Inferior parietal cortex (tissue), 1 donor: Measurements from ENCODE around the gene CHST11.

Experiments
- DNase-seq: peaks from one replicate; pipeline ENCODE4 v3.0.0-alpha.2; 2016; ENCODE audit errors: extremely low spot score

CHST11 gene

GRCh38 chr12:104480826-104481440, 24.2 kb downstream of the CHST11 start:
- DNase-seq, result no peak

- no peak for DNase-seq
These were observed 25.4 kb downstream of the CHST11 start for GRCh38 chr12:104482113-104482512.

DNA sequence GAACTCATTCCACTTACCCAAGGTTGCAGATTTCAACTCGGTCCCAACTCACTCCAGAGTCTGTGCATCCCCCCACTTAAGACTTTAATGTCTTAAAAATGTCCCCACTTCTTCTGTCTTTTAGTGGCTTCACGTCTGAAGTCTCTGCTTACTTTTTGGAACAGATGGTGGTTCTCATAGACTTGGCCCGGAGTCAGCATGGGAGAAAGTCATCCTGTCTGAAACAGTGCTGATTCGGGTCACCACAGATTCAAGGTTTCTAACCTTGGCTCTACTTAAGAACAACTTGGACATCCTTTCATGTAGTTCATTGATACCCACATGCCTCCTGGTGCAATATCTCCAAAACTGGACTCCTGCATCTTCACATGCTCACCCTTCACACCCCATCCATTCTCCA, 26.0 kb downstream of the CHST11 start:
- DNase-seq, result no peak

DNA sequence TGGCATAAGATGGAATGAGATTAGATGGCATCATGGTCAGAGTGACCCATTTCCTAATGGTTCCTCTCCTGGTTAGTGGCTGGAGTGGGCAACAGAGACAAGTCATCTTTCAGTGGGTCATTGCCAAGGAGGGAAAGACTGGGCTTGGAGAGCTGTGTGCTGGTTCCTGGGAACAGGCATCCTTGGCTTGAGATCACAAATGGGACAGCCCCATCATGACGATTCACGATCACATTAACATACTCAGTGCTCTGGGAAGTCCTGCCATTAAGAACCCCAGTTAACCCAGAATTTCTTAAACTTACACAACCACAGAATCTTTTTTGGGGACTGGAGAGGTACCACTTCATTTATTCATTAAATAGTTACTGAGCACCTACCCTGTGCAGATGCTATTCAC, 27.3 kb downstream of the CHST11 start:
- no peak for DNase-seq

DNA sequence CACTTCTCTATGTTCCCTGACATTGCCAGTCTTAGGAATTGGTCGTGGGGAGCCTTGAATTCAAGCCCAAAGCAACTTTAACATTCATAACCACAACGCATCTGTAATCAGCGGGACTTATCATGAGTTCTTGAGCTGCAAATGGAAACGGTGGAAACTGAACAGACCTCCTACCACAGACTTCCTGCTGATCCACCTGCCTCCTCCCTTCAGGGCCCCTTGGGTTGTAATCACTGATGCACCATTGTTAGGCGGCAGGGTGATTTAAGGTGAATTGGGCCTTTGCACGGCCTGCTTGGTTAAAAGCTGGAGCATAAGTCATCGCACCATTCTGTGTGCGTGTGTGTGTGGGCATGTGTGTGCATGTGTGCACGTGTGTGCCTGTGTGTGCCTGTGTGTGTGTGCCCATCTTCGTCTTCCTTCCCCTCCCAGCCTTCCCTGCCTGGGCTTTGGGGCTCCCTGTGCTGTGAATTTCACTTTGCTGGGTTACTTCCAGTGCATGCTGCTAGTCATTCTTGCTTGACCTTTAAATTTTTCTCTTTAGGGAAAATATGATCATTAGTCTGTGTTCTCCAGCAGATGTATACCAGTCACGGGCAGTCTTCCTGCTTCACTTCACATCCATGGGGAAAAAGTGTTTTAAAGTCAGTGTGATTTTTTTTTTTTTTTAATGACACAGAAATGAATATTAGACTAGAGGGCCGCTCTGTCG, 29.1 kb downstream of the CHST11 start:
- DNase-seq, result no peak

GRCh38 chr12:104486363-104486750, 29.6 kb downstream of the CHST11 start:
- DNase-seq, result no peak

GRCh38 chr12:104486943-104487819, 30.4 kb downstream of the CHST11 start:
- no peak for DNase-seq

GRCh38 chr12:104488374-104488773, 31.6 kb downstream of the CHST11 start:
- no peak for DNase-seq

GRCh38 chr12:104490186-104490585, 33.4 kb downstream of the CHST11 start:
- no peak for DNase-seq

DNA sequence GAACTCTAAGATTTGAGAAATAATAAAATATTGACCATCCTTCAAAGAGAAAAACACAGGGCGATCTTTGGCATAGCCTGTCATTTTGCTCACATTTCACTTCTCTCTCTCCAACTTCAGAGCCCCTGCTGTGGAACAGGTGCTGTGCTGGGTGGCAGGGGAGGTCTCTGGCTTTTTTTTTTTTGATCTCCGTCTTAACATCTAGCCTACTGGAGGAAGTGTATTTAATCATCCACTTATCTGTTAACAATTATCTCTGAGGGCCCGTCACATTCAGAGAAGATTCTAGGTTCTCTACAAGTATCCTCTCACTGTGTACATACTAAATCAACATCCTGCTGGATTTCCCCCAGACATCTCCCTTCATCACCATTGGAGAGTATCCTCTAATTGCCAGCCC, 34.1 kb downstream of the CHST11 start:
- no peak for DNase-seq

GRCh38 chr12:104493496-104493895, 36.7 kb downstream of the CHST11 start:
- no peak for DNase-seq

- no peak for DNase-seq
These were observed 37.5 kb downstream of the CHST11 start for GRCh38 chr12:104494137-104494792.

GRCh38 chr12:104494793-104495158, 38.0 kb downstream of the CHST11 start:
- no peak for DNase-seq

DNA sequence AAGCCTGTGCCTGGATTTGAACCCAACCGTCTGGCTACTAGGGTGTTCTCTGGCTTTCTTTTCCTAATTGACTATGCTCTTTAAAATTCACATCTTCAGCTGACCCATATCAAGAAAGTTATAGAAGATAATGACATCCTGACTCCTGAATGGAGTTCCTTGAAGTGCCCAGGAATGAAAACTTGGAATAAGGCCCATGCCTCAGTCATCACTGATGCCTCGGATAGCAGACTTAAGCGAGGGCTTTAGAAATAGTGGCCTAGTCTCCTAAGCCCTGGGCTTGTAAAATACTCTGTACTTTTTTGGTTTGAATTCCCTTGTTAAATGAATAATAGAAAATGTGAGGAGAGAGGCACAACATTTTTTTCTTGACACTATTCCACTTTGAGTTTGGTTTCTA, 39.0 kb downstream of the CHST11 start:
- DNase-seq, result no peak

- DNase-seq, result no peak
These were observed 39.6 kb downstream of the CHST11 start for GRCh38 chr12:104496336-104496735.

GRCh38 chr12:104498211-104498801, 41.6 kb downstream of the CHST11 start:
- no peak for DNase-seq

DNA sequence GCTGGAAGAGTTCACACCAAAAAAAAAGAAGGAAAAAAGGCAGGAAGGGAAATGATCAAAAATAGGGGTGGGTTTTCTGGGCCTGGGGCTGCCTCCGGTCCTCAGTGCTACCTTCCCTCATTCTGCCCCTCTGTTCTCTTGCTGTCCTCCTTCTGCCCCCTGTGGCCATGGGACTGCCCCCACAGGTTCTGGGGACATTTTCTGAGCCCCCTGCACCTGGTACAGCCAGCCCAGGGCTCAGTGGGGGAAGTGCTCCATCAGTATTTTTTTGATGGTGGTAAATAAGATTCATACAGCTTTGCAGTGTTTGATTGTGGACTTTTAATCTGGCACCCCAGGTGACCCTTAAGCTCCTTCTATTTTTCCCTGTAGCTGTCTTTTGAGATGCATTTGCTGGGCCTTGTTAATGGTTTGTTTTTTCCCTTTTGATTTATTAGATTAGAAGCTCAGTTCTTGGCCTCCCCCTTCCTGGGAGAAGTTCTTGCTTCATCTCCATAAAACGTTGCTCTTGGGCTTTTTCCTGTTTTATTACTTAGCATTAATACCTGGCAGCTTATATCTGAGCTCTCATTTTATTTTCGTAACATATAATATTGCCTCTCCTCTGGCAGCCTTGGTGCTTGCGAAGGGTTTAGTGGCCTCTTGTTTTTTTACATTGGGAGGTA, 43.1 kb downstream of the CHST11 start:
- no peak for DNase-seq

DNA sequence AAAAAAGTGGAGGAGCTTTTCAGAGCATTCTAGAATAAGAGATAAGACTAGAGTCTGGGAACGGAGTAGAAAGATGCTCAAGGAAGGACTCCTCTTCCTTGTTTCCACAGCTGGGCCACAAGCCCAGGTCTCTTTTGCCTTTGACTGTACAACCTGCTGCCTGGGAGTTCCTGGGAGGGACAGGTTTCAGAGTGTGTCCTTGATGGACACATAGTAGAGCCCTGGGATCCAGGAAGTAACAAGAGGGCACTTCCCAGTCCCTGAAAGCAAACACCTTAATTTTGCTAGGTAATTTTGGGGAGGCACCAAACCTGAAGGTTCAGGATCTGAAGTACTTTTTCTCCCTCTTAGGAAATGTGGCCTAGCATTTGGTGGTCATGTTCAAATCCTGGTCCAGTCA, 44.4 kb downstream of the CHST11 start:
- DNase-seq, result no peak

DNA sequence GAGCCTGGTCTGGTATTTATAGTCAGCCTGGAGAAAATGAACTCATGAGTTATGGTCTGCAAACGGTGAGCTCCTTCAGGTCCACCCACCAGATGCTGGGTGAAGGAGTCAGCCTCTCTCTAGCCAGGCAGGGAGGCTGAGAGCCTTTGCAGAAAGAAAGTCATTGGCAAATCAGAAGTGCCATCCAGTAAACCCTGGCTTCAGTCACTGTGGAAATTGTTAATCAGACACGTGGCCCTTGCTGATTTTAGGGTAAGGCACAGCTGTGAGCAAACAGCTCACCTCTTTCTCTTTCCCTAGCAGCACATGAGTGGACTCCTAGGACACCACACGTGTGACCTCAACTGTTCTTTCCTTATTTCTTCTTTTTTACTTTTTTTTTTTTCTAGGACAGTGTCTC, 44.9 kb downstream of the CHST11 start:
- DNase-seq, result no peak

- DNase-seq, result no peak
These were observed 45.5 kb downstream of the CHST11 start for GRCh38 chr12:104502217-104502616.

DNA sequence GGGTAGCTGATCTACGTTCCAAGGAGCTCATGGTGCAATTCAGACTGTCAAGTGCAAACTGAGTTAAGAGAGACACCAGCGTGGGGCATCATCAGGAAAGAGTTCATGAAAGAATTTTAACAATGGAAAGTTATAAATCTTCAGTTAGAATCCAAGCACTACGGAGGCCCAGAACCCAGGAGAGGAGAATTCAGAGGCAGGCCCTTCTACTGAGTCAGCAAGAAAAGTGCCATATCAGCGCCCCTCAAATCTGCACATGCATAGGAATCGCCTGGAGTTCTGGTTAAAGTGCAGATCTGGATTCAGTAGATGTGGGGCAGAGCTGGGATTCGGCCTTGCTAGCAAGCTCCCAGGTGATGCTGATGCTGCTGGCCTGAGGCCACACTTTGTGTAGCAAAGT, 45.9 kb downstream of the CHST11 start:
- DNase-seq, result no peak
